Measurements from ENCODE around the gene CCDC149.

Gene CCDC149

GRCh38 chr4:24912252-24913118 lies at the start of gene CCDC149:
Gene CCDC149 (minus strand): TSS chr4:24913042. CDS start chr4:24912864, 178 bp downstream.
- no peak for DNase-seq

GRCh38 chr4:24957886-24958285 lies 45.0 kb upstream of the CCDC149 start:
- no peak for DNase-seq

- no peak for DNase-seq
Observed at GRCh38 chr4:24956763-24957162, 43.9 kb upstream of the CCDC149 start.

GRCh38 chr4:24956091-24956490 lies 43.2 kb upstream of the CCDC149 start:
- DNase-seq = no peak

GRCh38 chr4:24952667-24953066 lies 39.8 kb upstream of the CCDC149 start:
- no peak for DNase-seq

GRCh38 chr4:24949970-24950369 lies 37.1 kb upstream of the CCDC149 start:
- no peak for DNase-seq

- DNase-seq = no peak
Observed at GRCh38 chr4:24937917-24938281, 25.1 kb upstream of the CCDC149 start.

GRCh38 chr4:24937176-24937916 lies 24.5 kb upstream of the CCDC149 start:
- no peak for DNase-seq

- no peak for DNase-seq
Observed at GRCh38 chr4:24935856-24936255, 23.0 kb upstream of the CCDC149 start.

- no peak for DNase-seq
Observed at GRCh38 chr4:24934311-24934710, 21.5 kb upstream of the CCDC149 start.

- no peak for DNase-seq
Observed at GRCh38 chr4:24933684-24934275, 20.9 kb upstream of the CCDC149 start.

GRCh38 chr4:24932515-24933225 lies 19.8 kb upstream of the CCDC149 start:
- DNase-seq = no peak

- no peak for DNase-seq
Observed at GRCh38 chr4:24930151-24930550, 17.3 kb upstream of the CCDC149 start.

GRCh38 chr4:24928708-24929107 lies 15.9 kb upstream of the CCDC149 start:
- DNase-seq = no peak

GRCh38 chr4:24927049-24927448 lies 14.2 kb upstream of the CCDC149 start:
- no peak for DNase-seq

GRCh38 chr4:24924309-24924781 lies 11.5 kb upstream of the CCDC149 start:
- no peak for DNase-seq

GRCh38 chr4:24923550-24923949 lies 10.7 kb upstream of the CCDC149 start:
- DNase-seq = no peak

GRCh38 chr4:24923002-24923401 lies 10.2 kb upstream of the CCDC149 start:
- DNase-seq = no peak

GRCh38 chr4:24922416-24922815 lies 9.6 kb upstream of the CCDC149 start:
- no peak for DNase-seq

- DNase-seq = no peak
Observed at GRCh38 chr4:24921491-24921890, 8.6 kb upstream of the CCDC149 start.

- DNase-seq = no peak
Observed at GRCh38 chr4:24920008-24920407, 7.2 kb upstream of the CCDC149 start.

- no peak for DNase-seq
Observed at GRCh38 chr4:24917076-24917856, 4.4 kb upstream of the CCDC149 start.
